Endodermal cell (in vitro differentiated cells): ENCODE data around the gene MAP4K4. TPM values are rescaled to one million over a fixed set of nuclear protein-coding genes. Genes with fewer than 3 reads are reported as not detected.

Source experiments
- DNase-seq: peaks from one replicate; pipeline ENCODE4 v3.0.0-alpha.2; 2017
- H3K27ac ChIP-seq: 2 replicates; pipeline ENCODE4 v1.5.1; 2013; ENCODE audit warnings: mild to moderate bottlenecking, low read depth, low read length, moderate library complexity
- H3K27me3 ChIP-seq: 2 replicates; pipeline ENCODE4 v1.6.1; 2013; ENCODE audit warnings: mild to moderate bottlenecking, low read length, moderate library complexity; ENCODE audit not compliant: insufficient read depth, control insufficient read depth, poor library complexity, severe bottlenecking
- H3K36me3 ChIP-seq: 2 replicates; pipeline ENCODE4 v1.7.0; 2013; ENCODE audit warnings: mild to moderate bottlenecking, low read length, moderate library complexity; ENCODE audit not compliant: control insufficient read depth, insufficient read depth
- H3K4me1 ChIP-seq: one replicate; pipeline ENCODE4 v1.7.0; 2013; ENCODE audit warnings: low read length; ENCODE audit not compliant: control insufficient read depth, insufficient read depth
- H3K4me3 ChIP-seq: 2 replicates; pipeline ENCODE4 v1.5.1; 2013; ENCODE audit warnings: mild to moderate bottlenecking, low read length, moderate library complexity
- H3K9ac ChIP-seq: 2 replicates; pipeline ENCODE4 v1.6.1; 2013; ENCODE audit warnings: mild to moderate bottlenecking, low read length, moderate library complexity; ENCODE audit not compliant: poor library complexity, severe bottlenecking; ENCODE audit errors: extremely low read depth
- H3K9me3 ChIP-seq: 2 replicates; pipeline ENCODE4 v1.6.1; 2013; ENCODE audit warnings: mild to moderate bottlenecking, low read length, moderate library complexity; ENCODE audit not compliant: control insufficient read depth
- H3K27ac Mint-ChIP-seq: 2 replicates; pipeline ENCODE4 v1.8.0; 2020; ENCODE audit warnings: mixed read lengths
- H3K27me3 Mint-ChIP-seq: 2 replicates; pipeline ENCODE4 v1.8.0; 2021; ENCODE audit warnings: mild to moderate bottlenecking, mixed read lengths; ENCODE audit not compliant: insufficient read depth
- H3K36me3 Mint-ChIP-seq: 2 replicates; pipeline ENCODE4 v1.8.0; 2020; ENCODE audit warnings: low read depth, mixed read lengths
- H3K4me1 Mint-ChIP-seq: 2 replicates; pipeline ENCODE4 v1.8.0; 2020; ENCODE audit warnings: mixed read lengths
- H3K4me3 Mint-ChIP-seq: 2 replicates; pipeline ENCODE4 v1.8.0; 2020; ENCODE audit warnings: mild to moderate bottlenecking, moderate library complexity, mixed read lengths
- H3K9me3 Mint-ChIP-seq: 2 replicates; pipeline ENCODE4 v1.8.0; 2020; ENCODE audit warnings: mild to moderate bottlenecking, mixed read lengths
- WGBS, 2 experiments: methylation state at CpG; one replicate each; pipeline versions ENCODE4 v1.1.5 to v1.1.7; 2013; ENCODE audit warnings: missing lambda C conversion rate in 2 of 2, mixed read lengths in 1 of 2; ENCODE audit not compliant: insufficient coverage in 1 of 2, insufficient read length in 1 of 2; 5-methylcytosine and 5-hydroxymethylcytosine counted together
- total RNA-seq, 2 donors: library from RNA; stranded (reverse); fragmentation: NEBNext Ultra II Directional in 1 of 2; extraction: Animal tissue kit (Norgen Biotek cat#: 25700) in 1 of 2; gene quantifications; 2 replicates in 1 of 2; 3 replicates in 1 of 2; pipeline ENCODE4 v1.2.1, GENCODE V29; 2021
- TF ChIP-seq, protein P1 (sequence below): fragments of 200-600 bp; sonication (generic); conservative IDR thresholded peaks from 2 replicates; pipeline ENCODE4 v1.5.0; 2021; ENCODE audit warnings: antibody characterized with exemption, mild to moderate bottlenecking

MAP4K4 gene
- total RNA-seq, 2 donors from 2014 or later, result 130 to 142 TPM

DNA sequence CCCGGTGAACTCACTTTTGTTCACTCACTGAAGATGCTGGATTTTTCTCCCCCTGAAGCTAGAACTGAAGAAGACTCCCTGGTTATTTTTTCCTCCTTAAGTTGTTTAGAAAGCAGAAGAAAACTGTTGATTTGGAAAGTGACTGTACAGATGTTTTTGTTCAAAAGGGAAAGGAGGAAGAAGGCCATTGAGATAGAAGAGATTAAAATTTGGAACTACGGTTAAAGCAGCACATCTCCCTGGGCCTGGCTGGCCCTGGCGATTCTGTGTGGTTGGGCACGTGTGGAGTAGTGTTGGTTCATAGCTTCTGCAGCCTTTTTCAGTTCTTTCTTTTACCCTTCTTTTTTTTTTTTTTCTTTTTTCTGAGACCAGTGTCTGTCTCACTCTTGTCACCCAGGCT is 109.2 kb downstream of the MAP4K4 start:
- Mint-ChIP-seq H3K4me1 (peaks cover 42% of the 10 kb centered on the region), H3K27ac (peak overlapping the region; percentile 80), H3K27me3 (no peaks in the 10 kb centered on the region), H3K9me3 (no peaks in the 10 kb centered on the region), H3K36me3 (peaks cover 2% of the 10 kb centered on the region), H3K4me3 (no peak overlapping the region)
- Histone ChIP-seq H3K9ac (no peak overlapping the region), H3K4me1 (no peaks in the 10 kb centered on the region), H3K4me3 (no peak overlapping the region), H3K9me3 (no peaks in the 10 kb centered on the region), H3K36me3 (no peaks in the 10 kb centered on the region), H3K27ac (no peak overlapping the region), H3K27me3 (no peaks in the 10 kb centered on the region)
- no peak for DNase-seq
- WGBS, 2 experiments, result 76 to 92% methylated on average over 2 to 4 of the region's 4 CpGs
- TF ChIP-seq, protein P1, sequence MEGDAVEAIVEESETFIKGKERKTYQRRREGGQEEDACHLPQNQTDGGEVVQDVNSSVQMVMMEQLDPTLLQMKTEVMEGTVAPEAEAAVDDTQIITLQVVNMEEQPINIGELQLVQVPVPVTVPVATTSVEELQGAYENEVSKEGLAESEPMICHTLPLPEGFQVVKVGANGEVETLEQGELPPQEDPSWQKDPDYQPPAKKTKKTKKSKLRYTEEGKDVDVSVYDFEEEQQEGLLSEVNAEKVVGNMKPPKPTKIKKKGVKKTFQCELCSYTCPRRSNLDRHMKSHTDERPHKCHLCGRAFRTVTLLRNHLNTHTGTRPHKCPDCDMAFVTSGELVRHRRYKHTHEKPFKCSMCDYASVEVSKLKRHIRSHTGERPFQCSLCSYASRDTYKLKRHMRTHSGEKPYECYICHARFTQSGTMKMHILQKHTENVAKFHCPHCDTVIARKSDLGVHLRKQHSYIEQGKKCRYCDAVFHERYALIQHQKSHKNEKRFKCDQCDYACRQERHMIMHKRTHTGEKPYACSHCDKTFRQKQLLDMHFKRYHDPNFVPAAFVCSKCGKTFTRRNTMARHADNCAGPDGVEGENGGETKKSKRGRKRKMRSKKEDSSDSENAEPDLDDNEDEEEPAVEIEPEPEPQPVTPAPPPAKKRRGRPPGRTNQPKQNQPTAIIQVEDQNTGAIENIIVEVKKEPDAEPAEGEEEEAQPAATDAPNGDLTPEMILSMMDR, result no peak

DNA sequence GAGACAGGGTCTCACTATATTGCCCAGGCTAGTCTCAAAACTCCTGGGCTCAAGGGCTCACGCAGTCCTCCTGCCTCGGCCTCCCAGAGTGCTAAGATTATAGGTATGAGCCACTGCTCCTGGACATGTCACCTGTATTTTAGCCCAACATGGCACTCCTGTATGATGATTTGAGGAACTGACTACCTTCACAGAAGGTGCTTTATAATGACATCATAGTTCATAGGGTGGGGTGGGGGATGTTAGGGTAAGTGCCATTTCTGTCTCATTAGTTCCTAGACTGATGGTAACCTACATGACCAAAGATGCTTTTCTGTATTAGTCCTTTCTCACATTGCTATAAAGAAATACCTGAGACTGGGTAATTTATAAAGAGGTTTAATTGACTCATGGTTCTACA is 109.7 kb downstream of the MAP4K4 start:
- H3K9me3 ChIP-seq, result no peaks in the 10 kb centered on the region
- Mint-ChIP-seq H3K4me3 (no peak overlapping the region), H3K27ac (no peak overlapping the region), H3K36me3 (peaks cover 5% of the 10 kb centered on the region), H3K27me3 (no peaks in the 10 kb centered on the region), H3K9me3 (no peaks in the 10 kb centered on the region), H3K4me1 (peaks cover 42% of the 10 kb centered on the region)
- 94 to 100% methylated on average over 2 of the region's 2 CpGs for WGBS, 2 experiments
- TF ChIP-seq, protein P1, result no peak
- no peak for DNase-seq
- H3K4me1 ChIP-seq, result no peaks in the 10 kb centered on the region
- no peak overlapping the region for H3K27ac ChIP-seq
- no peaks in the 10 kb centered on the region for H3K36me3 ChIP-seq
- H3K27me3 ChIP-seq, result no peaks in the 10 kb centered on the region
- H3K9ac ChIP-seq, result no peak overlapping the region
- no peak overlapping the region for H3K4me3 ChIP-seq

DNA sequence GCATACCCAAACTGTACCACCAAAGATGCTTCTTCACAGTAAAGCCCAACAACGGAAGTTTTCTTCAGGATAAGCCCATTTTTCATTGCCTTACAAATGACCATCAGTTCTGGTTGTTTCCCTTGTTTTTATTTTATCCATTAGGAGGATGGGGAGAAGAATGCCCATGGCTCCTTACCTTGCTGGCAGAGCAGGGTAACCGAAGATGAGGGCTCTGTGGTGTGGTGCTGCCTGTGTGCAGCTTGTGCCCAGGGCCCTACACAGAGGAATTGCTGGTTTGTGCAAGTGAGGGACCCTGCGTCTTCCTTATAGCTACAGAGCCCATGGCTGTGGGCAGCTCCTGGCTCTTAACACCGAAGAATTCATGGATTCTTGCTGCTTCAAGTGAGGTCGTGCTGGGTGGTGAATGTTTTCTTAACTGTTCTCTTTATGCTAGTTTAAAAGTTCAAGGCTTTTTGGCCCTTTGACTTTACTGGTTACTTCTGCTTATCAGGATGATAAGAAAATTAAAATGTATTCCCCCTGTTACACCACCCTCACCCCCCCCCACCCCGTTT is 110.6 kb downstream of the MAP4K4 start:
- H3K4me1 ChIP-seq, result no peaks in the 10 kb centered on the region
- 80 to 100% methylated on average over 2 to 5 of the region's 6 CpGs for WGBS, 2 experiments
- H3K27ac ChIP-seq, result no peak overlapping the region
- H3K4me3 ChIP-seq, result no peak overlapping the region
- H3K9me3 ChIP-seq, result no peaks in the 10 kb centered on the region
- Mint-ChIP-seq H3K4me1 (peaks cover 41% of the 10 kb centered on the region), H3K36me3 (peaks cover 9% of the 10 kb centered on the region), H3K27me3 (no peaks in the 10 kb centered on the region), H3K4me3 (no peak overlapping the region), H3K9me3 (no peaks in the 10 kb centered on the region), H3K27ac (peak overlapping the region; percentile 44)
- no peak overlapping the region for H3K9ac ChIP-seq
- no peaks in the 10 kb centered on the region for H3K36me3 ChIP-seq
- TF ChIP-seq, protein P1, result no peak
- DNase-seq, result peak; percentile 71
- H3K27me3 ChIP-seq, result no peaks in the 10 kb centered on the region
